Measurements from ENCODE around the gene PPIH.
"Not testable (repeated sequence)": the region's sequence is repeated elsewhere in the genome, so short reads cannot be mapped to it uniquely, and the experiment has no call there.

Gene PPIH

DNA sequence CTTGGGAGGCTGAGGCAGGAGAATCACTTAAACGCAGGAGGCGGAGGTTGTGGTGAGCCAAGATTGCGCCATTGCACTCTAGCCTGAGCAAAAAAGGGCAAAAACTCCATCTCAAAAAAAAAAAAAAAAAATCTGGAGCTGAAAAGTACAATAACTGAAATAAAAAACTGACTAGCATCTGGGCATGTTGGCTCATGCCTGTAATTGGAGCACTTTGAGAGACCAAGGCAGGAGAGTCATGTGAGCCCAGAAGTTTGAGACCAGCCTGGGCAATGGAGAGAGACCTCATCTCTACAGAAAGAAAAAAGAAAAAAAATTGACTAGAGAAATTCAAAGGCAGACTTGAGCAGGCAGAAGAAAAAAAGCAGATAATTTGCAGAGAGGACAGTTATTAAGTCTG, 63.7 kb downstream of the PPIH start:
- Histone ChIP-seq H3K27me3 (replicated peaks) (no peaks in the 10 kb centered on the region), H3K36me3 (replicated peaks) (no peaks in the 10 kb centered on the region), H3K27ac (no peak overlapping the region), H3K4me3 (ENCODE audit: low read depth, low read length) (no peak overlapping the region)
- DNase-seq: no peak
- TF ChIP-seq, protein P1, sequence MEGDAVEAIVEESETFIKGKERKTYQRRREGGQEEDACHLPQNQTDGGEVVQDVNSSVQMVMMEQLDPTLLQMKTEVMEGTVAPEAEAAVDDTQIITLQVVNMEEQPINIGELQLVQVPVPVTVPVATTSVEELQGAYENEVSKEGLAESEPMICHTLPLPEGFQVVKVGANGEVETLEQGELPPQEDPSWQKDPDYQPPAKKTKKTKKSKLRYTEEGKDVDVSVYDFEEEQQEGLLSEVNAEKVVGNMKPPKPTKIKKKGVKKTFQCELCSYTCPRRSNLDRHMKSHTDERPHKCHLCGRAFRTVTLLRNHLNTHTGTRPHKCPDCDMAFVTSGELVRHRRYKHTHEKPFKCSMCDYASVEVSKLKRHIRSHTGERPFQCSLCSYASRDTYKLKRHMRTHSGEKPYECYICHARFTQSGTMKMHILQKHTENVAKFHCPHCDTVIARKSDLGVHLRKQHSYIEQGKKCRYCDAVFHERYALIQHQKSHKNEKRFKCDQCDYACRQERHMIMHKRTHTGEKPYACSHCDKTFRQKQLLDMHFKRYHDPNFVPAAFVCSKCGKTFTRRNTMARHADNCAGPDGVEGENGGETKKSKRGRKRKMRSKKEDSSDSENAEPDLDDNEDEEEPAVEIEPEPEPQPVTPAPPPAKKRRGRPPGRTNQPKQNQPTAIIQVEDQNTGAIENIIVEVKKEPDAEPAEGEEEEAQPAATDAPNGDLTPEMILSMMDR (IDR thresholded peaks at IDR 0.05; ENCODE audit: low read depth, low read length, missing control alignments): no peak
- in situ Hi-C loops (cut with HindIII; ENCODE audit: low pct_ligation_motif_present, low sequenced_read_pairs): no loop called here

DNA sequence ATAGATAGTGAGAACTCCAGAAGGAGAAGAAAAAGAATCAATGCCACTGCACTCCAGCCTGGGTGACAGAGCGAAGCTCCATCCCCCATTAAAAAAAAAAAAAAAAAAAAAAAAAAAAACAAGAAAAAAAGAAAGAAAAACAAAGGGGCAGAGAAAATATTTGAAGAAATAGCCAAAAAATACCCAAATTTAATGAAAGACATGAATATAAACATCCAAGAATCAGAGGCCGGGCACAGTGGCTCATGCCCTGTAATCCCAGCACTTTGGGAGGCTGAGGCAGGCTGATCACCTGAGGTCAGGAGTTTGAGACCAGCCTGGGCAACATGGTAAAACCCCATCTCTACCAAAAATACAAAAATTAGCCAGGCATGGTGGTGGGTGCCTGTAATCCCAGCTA, 64.2 kb downstream of the PPIH start:
- H3K36me3 ChIP-seq (replicated peaks); H3K27me3 ChIP-seq (replicated peaks); H3K27ac ChIP-seq; in situ Hi-C loops (cut with HindIII; ENCODE audit: low pct_ligation_motif_present, low sequenced_read_pairs); DNase-seq; H3K4me3 ChIP-seq (ENCODE audit: low read depth, low read length): not testable (repeated sequence)

DNA sequence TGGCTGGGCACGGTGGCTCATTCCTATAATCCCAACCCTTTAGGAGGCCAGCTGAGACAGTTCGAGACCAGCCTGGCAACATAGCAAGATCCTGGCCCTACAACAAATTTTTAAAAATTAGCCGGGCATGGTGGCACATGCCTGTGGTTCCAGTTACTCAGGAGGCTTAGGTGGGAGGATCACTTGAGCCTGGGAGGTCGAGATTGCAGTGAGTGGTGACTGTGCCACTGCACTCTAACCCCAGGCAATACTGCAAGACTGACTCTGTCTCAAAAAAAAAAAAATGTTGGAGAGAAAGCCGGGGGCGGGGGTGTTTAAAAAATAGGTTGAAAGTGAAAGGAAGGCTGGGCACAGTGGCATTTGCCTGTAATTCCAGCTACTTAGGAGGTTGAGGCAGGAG, 65.3 kb downstream of the PPIH start:
- DNase-seq: no peak
- TF ChIP-seq, protein P1 (IDR thresholded peaks at IDR 0.05; ENCODE audit: low read depth, low read length, missing control alignments): no peak
- Histone ChIP-seq H3K27ac (no peak overlapping the region), H3K36me3 (replicated peaks) (no peaks in the 10 kb centered on the region), H3K4me3 (ENCODE audit: low read depth, low read length) (no peak overlapping the region), H3K27me3 (replicated peaks) (no peaks in the 10 kb centered on the region)
- in situ Hi-C loops (cut with HindIII; ENCODE audit: low pct_ligation_motif_present, low sequenced_read_pairs): no loop called here

DNA sequence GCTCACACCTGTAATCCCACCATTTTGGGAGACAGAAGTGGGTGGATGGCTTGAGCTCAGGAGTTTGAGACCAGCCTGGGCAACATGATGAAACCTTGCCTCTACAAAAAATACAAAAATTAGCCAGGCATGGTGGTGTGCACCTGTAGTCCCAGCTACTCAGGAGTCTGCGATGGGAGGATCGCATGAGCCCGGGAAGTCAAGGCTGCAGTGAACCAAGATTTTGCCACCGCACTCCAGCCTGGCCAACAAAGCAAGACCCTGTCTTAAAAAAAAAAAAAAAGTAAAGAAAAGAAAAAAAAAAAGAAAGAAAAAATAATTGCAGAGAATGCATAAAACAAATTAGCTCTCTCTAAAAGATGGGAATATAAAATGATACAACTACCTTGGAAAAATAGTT, 67.6 kb downstream of the PPIH start:
- H3K27ac ChIP-seq; DNase-seq; H3K4me3 ChIP-seq (ENCODE audit: low read depth, low read length); H3K27me3 ChIP-seq (replicated peaks); in situ Hi-C loops (cut with HindIII; ENCODE audit: low pct_ligation_motif_present, low sequenced_read_pairs); H3K36me3 ChIP-seq (replicated peaks): not testable (repeated sequence)

All from brain microvascular endothelial cell (primary cell).